ENCODE measurements around the gene RTN4R. TPM values are rescaled to one million over a fixed set of nuclear protein-coding genes. Genes with fewer than 3 reads are reported as not detected.

The RTN4R gene
- total and polyA plus RNA-seq, 9 donors: 0.48 to 8.2 (median 1.8) TPM; not detected in 1

DNA sequence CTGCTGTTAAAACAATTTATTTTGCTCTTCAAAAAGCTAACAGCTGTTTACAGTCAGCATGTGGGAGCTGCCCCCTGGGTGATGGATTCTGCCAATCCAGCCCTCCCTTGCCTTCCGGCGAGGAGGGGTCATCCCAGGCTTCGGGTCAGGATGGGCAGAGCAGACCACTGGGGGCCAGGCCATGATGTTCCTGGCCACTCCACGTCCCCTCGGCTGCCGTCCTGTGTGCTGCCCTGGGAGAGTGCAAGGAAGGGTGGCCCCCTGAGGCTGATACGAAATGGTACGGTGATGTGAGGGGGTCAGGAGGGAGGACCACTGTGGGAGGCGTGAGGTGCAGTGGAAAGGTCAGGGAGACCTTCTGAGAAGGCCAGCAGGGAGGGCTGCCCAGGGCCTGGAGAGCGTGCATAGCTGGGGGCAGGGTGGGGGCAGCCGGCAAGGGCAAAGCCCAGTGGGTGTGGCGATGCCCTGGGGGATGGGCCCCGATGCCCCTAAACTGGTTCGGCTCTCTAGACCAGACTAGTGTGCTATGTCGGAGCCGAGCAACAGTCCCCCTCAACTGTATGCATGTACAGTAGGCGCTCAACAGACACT lies 41.3 kb downstream of the RTN4R start:
- TF ChIP-seq POLR2A (IDR thresholded peaks at IDR 0.05) (no peak), EP300 (IDR thresholded peaks at IDR 0.05) (no peak)
- TF ChIP-seq, protein P1, sequence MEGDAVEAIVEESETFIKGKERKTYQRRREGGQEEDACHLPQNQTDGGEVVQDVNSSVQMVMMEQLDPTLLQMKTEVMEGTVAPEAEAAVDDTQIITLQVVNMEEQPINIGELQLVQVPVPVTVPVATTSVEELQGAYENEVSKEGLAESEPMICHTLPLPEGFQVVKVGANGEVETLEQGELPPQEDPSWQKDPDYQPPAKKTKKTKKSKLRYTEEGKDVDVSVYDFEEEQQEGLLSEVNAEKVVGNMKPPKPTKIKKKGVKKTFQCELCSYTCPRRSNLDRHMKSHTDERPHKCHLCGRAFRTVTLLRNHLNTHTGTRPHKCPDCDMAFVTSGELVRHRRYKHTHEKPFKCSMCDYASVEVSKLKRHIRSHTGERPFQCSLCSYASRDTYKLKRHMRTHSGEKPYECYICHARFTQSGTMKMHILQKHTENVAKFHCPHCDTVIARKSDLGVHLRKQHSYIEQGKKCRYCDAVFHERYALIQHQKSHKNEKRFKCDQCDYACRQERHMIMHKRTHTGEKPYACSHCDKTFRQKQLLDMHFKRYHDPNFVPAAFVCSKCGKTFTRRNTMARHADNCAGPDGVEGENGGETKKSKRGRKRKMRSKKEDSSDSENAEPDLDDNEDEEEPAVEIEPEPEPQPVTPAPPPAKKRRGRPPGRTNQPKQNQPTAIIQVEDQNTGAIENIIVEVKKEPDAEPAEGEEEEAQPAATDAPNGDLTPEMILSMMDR (IDR thresholded peaks at IDR 0.05): no peak
- H3K4me3 ChIP-seq: no peak overlapping the region
- intact Hi-C loops (cut with DNase I): loop anchor here in 1 of 4 donors (5.0 kb wide), 1 partner anchor 50 kb away; no protein-coding TSS in a partner anchor
- H3K4me1 ChIP-seq (ENCODE audit: insufficient read depth): no peaks in the 10 kb centered on the region
- no peaks in the 10 kb centered on the region for H3K9me3 ChIP-seq
- H3K27me3 ChIP-seq: no peaks in the 10 kb centered on the region
- H3K27ac ChIP-seq: no peak overlapping the region
- WGBS, 3 donors: 57 to 65% (median 58%) methylated on average over 17 of the region's 17 CpGs
- no peaks in the 10 kb centered on the region for H3K36me3 ChIP-seq
- DNase-seq: no peak

DNA sequence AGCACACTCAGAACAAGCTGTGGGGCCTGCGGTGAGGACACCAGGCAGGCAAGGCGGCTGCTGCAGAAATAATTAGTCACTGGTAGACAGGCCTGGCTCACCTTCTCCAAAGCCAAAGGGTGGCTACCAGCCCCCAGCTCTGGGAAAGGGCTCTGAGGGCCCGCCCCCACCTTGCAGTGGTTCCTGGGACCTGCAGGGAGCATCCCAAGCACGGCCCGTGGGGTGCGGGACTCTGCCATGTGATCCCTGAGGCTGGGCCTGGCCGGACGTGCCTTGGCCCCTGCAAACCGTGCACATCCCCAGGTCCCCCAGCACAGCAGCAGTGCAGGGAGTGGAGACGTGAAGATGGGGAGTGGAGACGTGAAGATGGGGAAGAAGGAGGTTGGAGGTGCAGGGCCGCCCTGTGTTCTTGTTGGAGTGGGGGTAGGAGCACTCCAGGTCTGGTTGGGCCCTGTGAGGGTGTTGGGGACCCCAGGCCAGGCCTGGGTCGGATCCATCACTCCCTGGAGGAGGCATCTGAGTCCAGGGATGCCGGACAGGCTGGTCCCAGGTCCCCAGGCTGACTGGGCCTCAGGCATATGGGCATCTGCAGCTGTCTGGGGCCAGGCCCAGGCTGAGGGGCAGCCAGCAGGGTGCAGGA lies 41.9 kb downstream of the RTN4R start:
- intact Hi-C loops (cut with DNase I): loop anchor here in 1 of 4 donors (5.0 kb wide), 1 partner anchor 49 kb away; no protein-coding TSS in a partner anchor
- WGBS, 3 donors: 70 to 80% (median 77%) methylated on average over 11 to 14 of the region's 14 CpGs
- Histone ChIP-seq H3K36me3 (no peaks in the 10 kb centered on the region), H3K9me3 (no peaks in the 10 kb centered on the region), H3K4me1 (ENCODE audit: insufficient read depth) (no peaks in the 10 kb centered on the region), H3K27me3 (no peaks in the 10 kb centered on the region), H3K4me3 (no peak overlapping the region), H3K27ac (no peak overlapping the region)
- TF ChIP-seq EP300 (IDR thresholded peaks at IDR 0.05) (no peak), POLR2A (IDR thresholded peaks at IDR 0.05) (no peak)
- TF ChIP-seq, protein P1 (IDR thresholded peaks at IDR 0.05): no peak
- DNase-seq: no peak

DNA sequence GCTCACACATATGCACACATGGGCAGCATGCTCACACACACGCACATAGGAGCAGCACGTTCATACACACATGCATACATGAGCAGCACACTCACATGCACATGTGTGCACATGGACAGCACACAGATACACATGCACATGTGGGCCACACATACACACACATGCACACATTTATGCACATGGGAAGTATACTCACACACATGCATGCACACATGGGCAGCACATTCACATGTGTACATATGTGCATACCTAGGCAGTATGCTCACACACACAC lies 42.5 kb downstream of the RTN4R start:
- no peak for DNase-seq
- H3K4me3 ChIP-seq: no peak overlapping the region
- no peaks in the 10 kb centered on the region for H3K36me3 ChIP-seq
- H3K27me3 ChIP-seq: no peaks in the 10 kb centered on the region
- intact Hi-C loops (cut with DNase I): loop anchor here in 1 of 4 donors (5.0 kb wide), 1 partner anchor 48 kb away; no protein-coding TSS in a partner anchor
- no peaks in the 10 kb centered on the region for H3K4me1 ChIP-seq (ENCODE audit: insufficient read depth)
- 88 to 93% (median 89%) methylated on average over 2 of the region's 2 CpGs for WGBS, 3 donors
- TF ChIP-seq, protein P1 (IDR thresholded peaks at IDR 0.05): no peak
- TF ChIP-seq EP300 (IDR thresholded peaks at IDR 0.05): no peak
- H3K27ac ChIP-seq: no peak overlapping the region
- no peaks in the 10 kb centered on the region for H3K9me3 ChIP-seq

DNA sequence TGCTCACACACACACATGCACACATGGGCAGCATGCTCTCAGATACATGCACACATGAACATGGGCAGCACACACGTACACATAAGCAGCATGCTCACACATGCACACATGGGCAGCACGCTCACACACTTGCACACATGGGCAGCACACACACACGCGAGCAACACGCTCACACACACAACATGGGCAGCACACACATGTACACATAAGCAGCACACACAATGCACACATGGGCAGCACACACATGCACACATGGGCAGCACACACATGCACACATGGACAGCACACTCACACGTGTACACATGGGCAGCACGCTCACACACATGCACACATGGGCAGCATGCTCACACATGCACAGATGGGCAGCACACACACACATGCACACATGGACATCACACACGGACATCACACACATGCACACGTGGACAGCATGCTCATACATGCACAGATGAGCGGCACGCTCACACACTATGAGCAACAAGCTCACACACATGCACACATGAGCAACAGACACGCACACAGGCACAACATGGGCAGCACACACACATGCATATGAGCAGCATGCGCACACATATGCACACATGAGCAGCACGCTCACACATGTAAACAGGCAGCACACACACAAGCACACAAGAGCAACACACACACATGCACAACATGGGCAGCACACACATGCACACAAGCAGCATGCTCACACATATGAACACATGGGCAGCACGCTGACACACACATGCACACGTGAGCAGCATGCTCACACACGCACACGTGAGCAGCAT lies 43.0 kb downstream of the RTN4R start:
- H3K4me3 ChIP-seq: no peak overlapping the region
- no peaks in the 10 kb centered on the region for H3K4me1 ChIP-seq (ENCODE audit: insufficient read depth)
- 89 to 95% (median 92%) methylated on average over 14 to 18 of the region's 18 CpGs for WGBS, 3 donors
- no peaks in the 10 kb centered on the region for H3K27me3 ChIP-seq
- intact Hi-C loops (cut with DNase I): loop anchor here in 1 of 4 donors (5.0 kb wide), 1 partner anchor 48 kb away; no protein-coding TSS in a partner anchor
- no peak overlapping the region for H3K27ac ChIP-seq
- no peak for TF ChIP-seq EP300 (IDR thresholded peaks at IDR 0.05)
- TF ChIP-seq, protein P1 (IDR thresholded peaks at IDR 0.05): no peak
- TF ChIP-seq POLR2A (IDR thresholded peaks at IDR 0.05): no peak
- no peaks in the 10 kb centered on the region for H3K36me3 ChIP-seq
- DNase-seq: no peak
- no peaks in the 10 kb centered on the region for H3K9me3 ChIP-seq

All from ovary (tissue), 9 donors.